HK-2 (cell line): ENCODE results near the gene DGKQ.
"Not testable (repeated sequence)": the region's sequence is repeated elsewhere in the genome, so short reads cannot be mapped to it uniquely, and the experiment has no call there.

Source experiments
- DNase-seq: peaks from one replicate; pipeline ENCODE4 v3.0.0-alpha.2; 2018; ENCODE audit not compliant: unreplicated experiment

The DGKQ gene

GRCh38 chr4:1010395-1011021 lies 37.1 kb upstream of the DGKQ start:
- peak; percentile 86 for DNase-seq

- peak; percentile 83 for DNase-seq
These were observed 36.4 kb upstream of the DGKQ start for GRCh38 chr4:1009542-1010394.

- no peak for DNase-seq
These were observed 35.6 kb upstream of the DGKQ start for GRCh38 chr4:1008840-1009541.

- DNase-seq = no peak
These were observed 33.5 kb upstream of the DGKQ start for GRCh38 chr4:1006856-1007255.

- no peak for DNase-seq
These were observed 31.5 kb upstream of the DGKQ start for GRCh38 chr4:1004557-1005485.

GRCh38 chr4:1004071-1004418 lies 30.7 kb upstream of the DGKQ start:
- DNase-seq = no peak

- no peak for DNase-seq
These were observed 30.1 kb upstream of the DGKQ start for GRCh38 chr4:1003271-1004070.

GRCh38 chr4:1002631-1003251 lies 29.4 kb upstream of the DGKQ start:
- no peak for DNase-seq

GRCh38 chr4:1002131-1002630 lies 28.8 kb upstream of the DGKQ start:
- DNase-seq = no peak

- no peak for DNase-seq
These were observed 28.3 kb upstream of the DGKQ start for GRCh38 chr4:1001561-1002130.

GRCh38 chr4:1000686-1001260 lies 27.4 kb upstream of the DGKQ start:
- DNase-seq = no peak

GRCh38 chr4:999882-1000425 lies 26.6 kb upstream of the DGKQ start:
- no peak for DNase-seq

- not testable (repeated sequence) for DNase-seq
These were observed 26.0 kb upstream of the DGKQ start for GRCh38 chr4:999240-999863.

GRCh38 chr4:998096-998691 lies 24.8 kb upstream of the DGKQ start:
- DNase-seq = no peak

GRCh38 chr4:997375-998071 lies 24.2 kb upstream of the DGKQ start:
- DNase-seq = no peak

- no peak for DNase-seq
These were observed 23.6 kb upstream of the DGKQ start for GRCh38 chr4:996997-997374.
